Prostate gland (tissue), 2 donors: Measurements from ENCODE around the gene SCAPER.

Experiments used
- CTCF ChIP-seq, 4 experiments: fragments of 200-600 bp in 2 of 4; fragments of 450-650 bp in 2 of 4; sonication (generic) in 2 of 4; IDR thresholded peaks; 1 replicate in 3 of 4; 2 replicates in 1 of 4; pipeline ENCODE4 v1.5.1; 2016 to 2019; ENCODE audit warnings: antibody characterized with exemption in 4 of 4, mild to moderate bottlenecking in 2 of 4, moderate library complexity in 2 of 4
- POLR2A ChIP-seq: fragments of 450-650 bp; IDR thresholded peaks from one replicate; pipeline ENCODE4 v1.6.1; 2016; ENCODE audit warnings: antibody characterized with exemption, mild to moderate bottlenecking
- POLR2AphosphoS5 ChIP-seq: sonication (generic); formaldehyde crosslinking; IDR thresholded peaks from one replicate; pipeline ENCODE4 v1.6.1; 2017; ENCODE audit warnings: antibody characterized with exemption

- TF ChIP-seq CTCF (IDR thresholded peaks at IDR 0.05) (no peak), POLR2A (no peak), POLR2AphosphoS5 (no peak)
Observed at GRCh38 chr15:76647612-76648011, 257.5 kb downstream of the SCAPER start.
